ENCODE measurements around the gene WDFY4. TPM values are rescaled to one million over a fixed set of nuclear protein-coding genes. Genes with fewer than 3 reads are reported as not detected.

Gene WDFY4
- polyA plus RNA-seq, 1 donor from 2014 or later = not detected

DNA sequence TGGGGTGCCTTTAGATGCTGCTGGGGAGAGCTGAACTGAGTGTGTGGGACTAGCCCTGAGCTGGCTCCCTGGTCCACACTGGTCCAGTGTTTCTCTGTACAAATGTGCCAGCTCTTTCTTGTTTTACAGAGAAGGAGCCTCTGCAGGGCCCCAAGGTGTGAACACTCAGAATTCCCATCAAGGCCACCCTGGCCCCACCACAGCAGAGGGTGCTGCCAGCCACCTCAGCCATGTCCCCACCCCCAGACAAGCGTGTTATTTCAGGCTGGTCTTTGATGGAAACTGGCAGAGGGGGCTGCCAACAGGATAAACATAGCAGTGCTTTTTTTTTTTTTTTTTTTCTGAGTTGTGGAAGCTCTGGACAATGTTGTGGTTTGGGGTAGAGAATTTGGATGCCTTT, 323.4 kb downstream of the WDFY4 start:
- no peaks in the 10 kb centered on the region for H4K20me1 ChIP-seq (ENCODE audit: insufficient read depth)
- H3K27ac ChIP-seq (ENCODE audit: low read length) = no peak overlapping the region
- no peaks in the 10 kb centered on the region for H3K79me2 ChIP-seq (replicated peaks; ENCODE audit: insufficient read depth, low read length)
- H3K9ac ChIP-seq (ENCODE audit: low read length) = no peak overlapping the region
- H3F3A ChIP-seq (ENCODE audit: insufficient read depth, low read length, poor library complexity, severe bottlenecking) = no peaks in the 10 kb centered on the region
- no peaks in the 10 kb centered on the region for H3K36me3 ChIP-seq (ENCODE audit: insufficient read depth, low read length)
- H3K4me3 ChIP-seq (ENCODE audit: low read length) = no peak overlapping the region
- TF ChIP-seq EZH2 (IDR thresholded peaks at IDR 0.05; ENCODE audit: borderline replicate concordance, insufficient read depth, low read length, poor library complexity, severe bottlenecking) (no peak), SMC3 (conservative IDR thresholded peaks at IDR 0.05; ENCODE audit: poor library complexity) (no peak), EP300 (conservative IDR thresholded peaks at IDR 0.05; ENCODE audit: poor library complexity, severe bottlenecking) (no peak), TAF1 (IDR thresholded peaks at IDR 0.05; ENCODE audit: low read depth) (no peak), RAD21 (conservative IDR thresholded peaks at IDR 0.05) (no peak), MXI1 (conservative IDR thresholded peaks at IDR 0.05; ENCODE audit: poor library complexity, severe bottlenecking) (no peak), POLR2AphosphoS5 (IDR thresholded peaks at IDR 0.05) (no peak)
- TF ChIP-seq, protein P1, sequence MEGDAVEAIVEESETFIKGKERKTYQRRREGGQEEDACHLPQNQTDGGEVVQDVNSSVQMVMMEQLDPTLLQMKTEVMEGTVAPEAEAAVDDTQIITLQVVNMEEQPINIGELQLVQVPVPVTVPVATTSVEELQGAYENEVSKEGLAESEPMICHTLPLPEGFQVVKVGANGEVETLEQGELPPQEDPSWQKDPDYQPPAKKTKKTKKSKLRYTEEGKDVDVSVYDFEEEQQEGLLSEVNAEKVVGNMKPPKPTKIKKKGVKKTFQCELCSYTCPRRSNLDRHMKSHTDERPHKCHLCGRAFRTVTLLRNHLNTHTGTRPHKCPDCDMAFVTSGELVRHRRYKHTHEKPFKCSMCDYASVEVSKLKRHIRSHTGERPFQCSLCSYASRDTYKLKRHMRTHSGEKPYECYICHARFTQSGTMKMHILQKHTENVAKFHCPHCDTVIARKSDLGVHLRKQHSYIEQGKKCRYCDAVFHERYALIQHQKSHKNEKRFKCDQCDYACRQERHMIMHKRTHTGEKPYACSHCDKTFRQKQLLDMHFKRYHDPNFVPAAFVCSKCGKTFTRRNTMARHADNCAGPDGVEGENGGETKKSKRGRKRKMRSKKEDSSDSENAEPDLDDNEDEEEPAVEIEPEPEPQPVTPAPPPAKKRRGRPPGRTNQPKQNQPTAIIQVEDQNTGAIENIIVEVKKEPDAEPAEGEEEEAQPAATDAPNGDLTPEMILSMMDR (IDR thresholded peaks at IDR 0.05; ENCODE audit: poor library complexity, severe bottlenecking) = no peak
- TF ChIP-seq, protein P2, sequence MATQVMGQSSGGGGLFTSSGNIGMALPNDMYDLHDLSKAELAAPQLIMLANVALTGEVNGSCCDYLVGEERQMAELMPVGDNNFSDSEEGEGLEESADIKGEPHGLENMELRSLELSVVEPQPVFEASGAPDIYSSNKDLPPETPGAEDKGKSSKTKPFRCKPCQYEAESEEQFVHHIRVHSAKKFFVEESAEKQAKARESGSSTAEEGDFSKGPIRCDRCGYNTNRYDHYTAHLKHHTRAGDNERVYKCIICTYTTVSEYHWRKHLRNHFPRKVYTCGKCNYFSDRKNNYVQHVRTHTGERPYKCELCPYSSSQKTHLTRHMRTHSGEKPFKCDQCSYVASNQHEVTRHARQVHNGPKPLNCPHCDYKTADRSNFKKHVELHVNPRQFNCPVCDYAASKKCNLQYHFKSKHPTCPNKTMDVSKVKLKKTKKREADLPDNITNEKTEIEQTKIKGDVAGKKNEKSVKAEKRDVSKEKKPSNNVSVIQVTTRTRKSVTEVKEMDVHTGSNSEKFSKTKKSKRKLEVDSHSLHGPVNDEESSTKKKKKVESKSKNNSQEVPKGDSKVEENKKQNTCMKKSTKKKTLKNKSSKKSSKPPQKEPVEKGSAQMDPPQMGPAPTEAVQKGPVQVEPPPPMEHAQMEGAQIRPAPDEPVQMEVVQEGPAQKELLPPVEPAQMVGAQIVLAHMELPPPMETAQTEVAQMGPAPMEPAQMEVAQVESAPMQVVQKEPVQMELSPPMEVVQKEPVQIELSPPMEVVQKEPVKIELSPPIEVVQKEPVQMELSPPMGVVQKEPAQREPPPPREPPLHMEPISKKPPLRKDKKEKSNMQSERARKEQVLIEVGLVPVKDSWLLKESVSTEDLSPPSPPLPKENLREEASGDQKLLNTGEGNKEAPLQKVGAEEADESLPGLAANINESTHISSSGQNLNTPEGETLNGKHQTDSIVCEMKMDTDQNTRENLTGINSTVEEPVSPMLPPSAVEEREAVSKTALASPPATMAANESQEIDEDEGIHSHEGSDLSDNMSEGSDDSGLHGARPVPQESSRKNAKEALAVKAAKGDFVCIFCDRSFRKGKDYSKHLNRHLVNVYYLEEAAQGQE (IDR thresholded peaks at IDR 0.05; ENCODE audit: borderline replicate concordance) = no peak
- H3K4me2 ChIP-seq (ENCODE audit: low read length) = no peak overlapping the region
- H3K9me3 ChIP-seq (ENCODE audit: low read length) = no peaks in the 10 kb centered on the region
- no peak overlapping the region for H2AFZ ChIP-seq (ENCODE audit: low read depth, low read length)
- H3K9me2 ChIP-seq (ENCODE audit: insufficient read depth, low read length) = no peaks in the 10 kb centered on the region
- H3K27me3 ChIP-seq (ENCODE audit: insufficient read depth, low read depth, low read length) = no peaks in the 10 kb centered on the region

DNA sequence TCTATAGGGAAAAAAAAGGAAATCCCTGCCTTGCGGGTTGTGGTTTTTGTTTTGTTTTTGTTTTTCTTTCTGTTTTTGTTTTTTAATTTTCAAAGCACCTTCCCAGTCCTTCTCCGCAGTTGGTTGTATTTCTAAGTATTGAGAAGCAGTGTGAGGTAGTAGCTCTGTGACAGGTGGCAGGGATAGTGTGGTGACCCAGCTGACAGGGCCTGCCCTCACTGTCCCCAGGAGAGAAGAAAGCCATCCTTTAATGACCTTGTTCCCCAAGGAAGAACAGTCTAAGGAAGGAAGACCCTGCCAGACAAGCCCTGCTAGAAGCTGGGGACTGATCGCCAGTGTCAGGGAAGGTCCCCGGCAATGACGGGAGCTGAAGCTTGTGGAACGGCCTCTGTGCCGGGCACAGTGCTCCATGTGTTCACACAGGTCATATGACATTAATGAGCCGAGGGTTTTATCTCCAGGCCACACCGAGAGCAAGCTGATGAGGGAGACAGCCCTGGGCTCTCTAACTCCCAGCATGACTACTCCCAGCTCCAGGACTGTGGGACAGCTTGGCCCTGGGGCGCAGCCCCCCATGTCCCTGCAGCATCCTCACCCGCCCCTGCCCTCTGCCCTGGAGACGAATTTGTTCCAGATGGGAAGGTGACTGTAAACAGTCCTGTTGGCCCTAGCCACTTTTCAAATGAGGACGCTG, 324.0 kb downstream of the WDFY4 start:
- no peaks in the 10 kb centered on the region for H3K27me3 ChIP-seq (ENCODE audit: insufficient read depth, low read depth, low read length)
- H3K9me3 ChIP-seq (ENCODE audit: low read length) = no peaks in the 10 kb centered on the region
- H2AFZ ChIP-seq (ENCODE audit: low read depth, low read length) = no peak overlapping the region
- H3K27ac ChIP-seq (ENCODE audit: low read length) = no peak overlapping the region
- H3K9me2 ChIP-seq (ENCODE audit: insufficient read depth, low read length) = no peaks in the 10 kb centered on the region
- no peaks in the 10 kb centered on the region for H3K79me2 ChIP-seq (replicated peaks; ENCODE audit: insufficient read depth, low read length)
- no peaks in the 10 kb centered on the region for H3F3A ChIP-seq (ENCODE audit: insufficient read depth, low read length, poor library complexity, severe bottlenecking)
- no peak overlapping the region for H3K4me3 ChIP-seq (ENCODE audit: low read length)
- no peak for TF ChIP-seq POLR2AphosphoS5 (IDR thresholded peaks at IDR 0.05)
- no peak for TF ChIP-seq SMC3 (conservative IDR thresholded peaks at IDR 0.05; ENCODE audit: poor library complexity)
- TF ChIP-seq, protein P1 (IDR thresholded peaks at IDR 0.05; ENCODE audit: poor library complexity, severe bottlenecking) = no peak
- TF ChIP-seq, protein P2 (IDR thresholded peaks at IDR 0.05; ENCODE audit: borderline replicate concordance) = no peak
- TF ChIP-seq EZH2 (IDR thresholded peaks at IDR 0.05; ENCODE audit: borderline replicate concordance, insufficient read depth, low read length, poor library complexity, severe bottlenecking) = no peak
- TF ChIP-seq EP300 (conservative IDR thresholded peaks at IDR 0.05; ENCODE audit: poor library complexity, severe bottlenecking) = no peak
- TF ChIP-seq TAF1 (IDR thresholded peaks at IDR 0.05; ENCODE audit: low read depth) = no peak
- no peak for TF ChIP-seq MXI1 (conservative IDR thresholded peaks at IDR 0.05; ENCODE audit: poor library complexity, severe bottlenecking)
- TF ChIP-seq RAD21 (conservative IDR thresholded peaks at IDR 0.05) = no peak
- no peaks in the 10 kb centered on the region for H3K36me3 ChIP-seq (ENCODE audit: insufficient read depth, low read length)
- H4K20me1 ChIP-seq (ENCODE audit: insufficient read depth) = no peaks in the 10 kb centered on the region
- no peak overlapping the region for H3K9ac ChIP-seq (ENCODE audit: low read length)
- no peak overlapping the region for H3K4me2 ChIP-seq (ENCODE audit: low read length)
